GM13977 (cell line): ENCODE results near the gene ZNF236.

ENCODE experiments used
- DNase-seq: peaks from one replicate; pipeline ENCODE4 v3.0.0; 2012; ENCODE audit warnings: low spot score
- CTCF ChIP-seq: IDR thresholded peaks from 2 replicates; pipeline ENCODE4 v1.5.1; 2012; ENCODE audit warnings: mild to moderate bottlenecking, control low read depth; ENCODE audit not compliant: insufficient read depth; ENCODE audit errors: extremely low read depth, missing control alignments
- in situ Hi-C: fragments of 300-500 bp; cut with MboI; formaldehyde crosslinking; loops from one replicate; pipeline ENCODE4 v1.12.0; 2022; ENCODE audit warnings: low sequenced_read_pairs, low pct_unique_long_range_greater_than_20kb, mixed read lengths, inconsistent platforms; ENCODE audit not compliant: unreplicated experiment

The ZNF236 gene

GRCh38 chr18:76948345-76948744 is 126.0 kb downstream of the ZNF236 start:
- DNase-seq: no peak
- in situ Hi-C loops: no loop called here

GRCh38 chr18:76951456-76952247 is 129.3 kb downstream of the ZNF236 start:
- in situ Hi-C loops: no loop called here

More at GRCh38 chr18:76948345-76948744, 126.0 kb downstream of the ZNF236 start:
- no peak for TF ChIP-seq CTCF

GRCh38 chr18:76952747-76953146 is 130.4 kb downstream of the ZNF236 start:
- no peak for TF ChIP-seq CTCF
- in situ Hi-C loops: no loop called here
- no peak for DNase-seq

More at GRCh38 chr18:76951456-76952247, 129.3 kb downstream of the ZNF236 start:
- no peak for DNase-seq
- TF ChIP-seq CTCF: no peak

- no peak for TF ChIP-seq CTCF
- DNase-seq: no peak
- in situ Hi-C loops: no loop called here
Observed at GRCh38 chr18:76953156-76953555, 130.8 kb downstream of the ZNF236 start.

- in situ Hi-C loops: no loop called here
- no peak for TF ChIP-seq CTCF
- DNase-seq: no peak
Observed at GRCh38 chr18:76953583-76954233, 131.4 kb downstream of the ZNF236 start.

GRCh38 chr18:76955524-76956170 is 133.3 kb downstream of the ZNF236 start:
- DNase-seq: no peak
- no peak for TF ChIP-seq CTCF
- in situ Hi-C loops: no loop called here
